Measurements from ENCODE around the gene FLT1. TPM values are rescaled to one million over a fixed set of nuclear protein-coding genes. Genes with fewer than 3 reads are reported as not detected.
A peak's percentile ranks its signal among the peaks of the same experiment; 100 is the strongest.

The FLT1 gene
- polyA plus RNA-seq, 3 donors from 2014 or later = not detected

- H3K4me1 Mint-ChIP-seq = peaks cover 0 to 2% of the 10 kb centered on the region in 2 donors
- no peak for DNase-seq
- H3K27ac Mint-ChIP-seq = no peak overlapping the region
- no peak overlapping the region for H3K4me3 Mint-ChIP-seq
- no peaks in the 10 kb centered on the region for H3K36me3 Mint-ChIP-seq
- H3K9me3 Mint-ChIP-seq = no peaks in the 10 kb centered on the region
- no peaks in the 10 kb centered on the region for H3K27me3 Mint-ChIP-seq (ENCODE audit: low read depth in 3 of 3)
These were observed 173.9 kb downstream of the FLT1 start for GRCh38 chr13:28320884-28321574.

DNA sequence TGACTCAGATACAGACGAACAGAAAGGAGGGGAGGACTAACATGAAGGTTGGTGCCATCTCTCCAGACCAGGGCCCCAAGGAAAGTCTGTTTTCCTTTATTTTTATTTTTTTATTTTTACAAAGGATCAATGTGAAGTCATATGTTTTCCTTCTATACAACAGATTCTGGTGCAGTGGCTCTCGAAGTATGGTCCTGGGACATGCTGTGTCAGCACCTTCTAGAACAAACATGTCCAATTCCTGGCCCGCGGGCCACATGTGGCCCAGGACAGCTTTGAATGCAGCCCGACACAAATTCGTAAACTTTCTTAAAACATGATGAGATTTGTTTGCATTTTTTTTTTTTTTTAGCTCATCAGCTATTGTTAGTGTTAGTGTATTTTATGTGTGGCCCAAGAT lies 174.7 kb downstream of the FLT1 start:
- no peaks in the 10 kb centered on the region for H3K36me3 Mint-ChIP-seq
- no peaks in the 10 kb centered on the region for H3K9me3 Mint-ChIP-seq
- H3K27me3 Mint-ChIP-seq (ENCODE audit: low read depth in 3 of 3) = no peaks in the 10 kb centered on the region
- H3K27ac Mint-ChIP-seq = no peak overlapping the region
- H3K4me3 Mint-ChIP-seq = no peak overlapping the region
- H3K4me1 Mint-ChIP-seq = peaks cover 0 to 2% of the 10 kb centered on the region in 2 donors
- DNase-seq = no peak

GRCh38 chr13:28319528-28319927 lies 175.4 kb downstream of the FLT1 start:
- no peaks in the 10 kb centered on the region for H3K27me3 Mint-ChIP-seq (ENCODE audit: low read depth in 3 of 3)
- H3K36me3 Mint-ChIP-seq = no peaks in the 10 kb centered on the region
- H3K27ac Mint-ChIP-seq = no peak overlapping the region
- DNase-seq = no peak
- no peaks in the 10 kb centered on the region for H3K9me3 Mint-ChIP-seq
- H3K4me1 Mint-ChIP-seq = peaks cover 0 to 2% of the 10 kb centered on the region in 2 donors
- no peak overlapping the region for H3K4me3 Mint-ChIP-seq

DNA sequence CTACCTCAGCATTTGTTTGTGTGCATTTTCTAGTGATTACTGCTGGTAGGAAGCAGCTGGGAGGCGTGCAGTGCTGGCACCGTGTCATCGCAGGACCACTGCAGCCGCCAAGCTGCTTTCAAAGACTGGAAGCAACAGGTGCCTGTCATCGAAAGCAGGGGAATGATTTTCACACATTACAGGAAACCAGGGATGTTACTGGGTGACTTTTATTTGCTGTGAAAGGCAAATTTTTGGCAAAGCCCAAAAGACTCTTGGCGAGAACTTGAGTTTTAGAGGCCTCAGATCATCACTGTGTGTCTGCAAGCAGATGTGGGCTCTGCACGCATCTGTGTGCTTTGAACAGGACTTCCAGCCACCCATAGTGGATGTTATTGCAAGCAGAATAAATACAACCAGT lies 176.4 kb downstream of the FLT1 start:
- Mint-ChIP-seq H3K27ac (no peak overlapping the region), H3K36me3 (no peaks in the 10 kb centered on the region), H3K4me3 (no peak overlapping the region), H3K4me1 (peaks cover 0 to 2% of the 10 kb centered on the region in 2 donors), H3K27me3 (ENCODE audit: low read depth in 3 of 3) (no peaks in the 10 kb centered on the region), H3K9me3 (no peaks in the 10 kb centered on the region)
- DNase-seq = no peak

- Mint-ChIP-seq H3K9me3 (no peaks in the 10 kb centered on the region), H3K27ac (no peak overlapping the region), H3K4me1 (peaks cover 0 to 2% of the 10 kb centered on the region in 2 donors), H3K4me3 (no peak overlapping the region), H3K27me3 (ENCODE audit: low read depth in 3 of 3) (no peaks in the 10 kb centered on the region), H3K36me3 (no peaks in the 10 kb centered on the region)
- DNase-seq = no peak
These were observed 178.1 kb downstream of the FLT1 start for GRCh38 chr13:28316836-28317235.

- H3K27ac Mint-ChIP-seq = peak overlapping the region in 1 of 6 donors; percentile 17
- no peak for DNase-seq
- H3K36me3 Mint-ChIP-seq = no peaks in the 10 kb centered on the region
- H3K27me3 Mint-ChIP-seq (ENCODE audit: low read depth in 3 of 3) = no peaks in the 10 kb centered on the region
- no peak overlapping the region for H3K4me3 Mint-ChIP-seq
- H3K4me1 Mint-ChIP-seq = peaks cover 0 to 2% of the 10 kb centered on the region in 2 donors
- no peaks in the 10 kb centered on the region for H3K9me3 Mint-ChIP-seq
These were observed 178.8 kb downstream of the FLT1 start for GRCh38 chr13:28316129-28316528.

GRCh38 chr13:28314879-28315278 lies 180.0 kb downstream of the FLT1 start:
- Mint-ChIP-seq H3K27ac (no peak overlapping the region), H3K36me3 (no peaks in the 10 kb centered on the region), H3K4me3 (no peak overlapping the region), H3K27me3 (ENCODE audit: low read depth in 3 of 3) (no peaks in the 10 kb centered on the region), H3K4me1 (peaks cover 0 to 2% of the 10 kb centered on the region in 2 donors), H3K9me3 (no peaks in the 10 kb centered on the region)
- no peak for DNase-seq

DNA sequence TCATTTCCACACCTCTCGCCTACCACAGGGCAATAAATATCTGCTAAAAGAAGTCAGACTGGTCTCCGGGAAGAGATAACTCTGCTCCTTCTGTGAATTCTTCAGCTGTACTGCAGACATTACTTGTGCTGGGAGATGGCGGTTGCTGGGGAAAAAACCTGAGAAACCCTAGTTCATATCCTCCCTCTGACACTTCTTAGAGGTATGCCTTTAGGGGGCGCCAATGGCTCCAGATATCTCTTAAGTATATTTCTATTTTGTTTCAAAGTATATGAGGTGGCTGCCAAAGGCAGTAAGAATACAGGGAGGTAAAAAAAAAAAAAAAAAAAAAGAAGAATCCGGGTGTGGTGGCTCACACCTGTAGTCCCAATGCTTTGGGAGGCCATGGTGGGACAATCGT lies 181.3 kb downstream of the FLT1 start:
- Mint-ChIP-seq H3K36me3 (no peaks in the 10 kb centered on the region), H3K9me3 (no peaks in the 10 kb centered on the region), H3K4me1 (peaks cover 0 to 2% of the 10 kb centered on the region in 2 donors), H3K4me3 (no peak overlapping the region), H3K27me3 (ENCODE audit: low read depth in 3 of 3) (peaks cover 0 to 5% (median 2%) of the 10 kb centered on the region in 3 donors), H3K27ac (no peak overlapping the region)
- DNase-seq = no peak

- no peak for DNase-seq
- Mint-ChIP-seq H3K4me3 (no peak overlapping the region), H3K36me3 (no peaks in the 10 kb centered on the region), H3K27me3 (ENCODE audit: low read depth in 3 of 3) (peaks cover 2 to 10% (median 10%) of the 10 kb centered on the region in 3 donors), H3K4me1 (peaks cover 0 to 15% of the 10 kb centered on the region in 2 donors), H3K9me3 (no peaks in the 10 kb centered on the region), H3K27ac (no peak overlapping the region)
These were observed 188.6 kb downstream of the FLT1 start for GRCh38 chr13:28306325-28306724.

- DNase-seq = no peak
- Mint-ChIP-seq H3K36me3 (peaks cover 0 to 3% (median 0%) of the 10 kb centered on the region in 3 donors), H3K4me3 (no peak overlapping the region), H3K27ac (no peak overlapping the region), H3K9me3 (no peaks in the 10 kb centered on the region), H3K4me1 (peaks cover 0 to 15% of the 10 kb centered on the region in 2 donors), H3K27me3 (ENCODE audit: low read depth in 3 of 3) (peaks cover 4 to 7% (median 7%) of the 10 kb centered on the region in 3 donors)
These were observed 193.1 kb downstream of the FLT1 start for GRCh38 chr13:28301839-28302238.

- peaks cover 6 to 9% (median 7%) of the 10 kb centered on the region in 3 donors for H3K36me3 Mint-ChIP-seq
- H3K27ac Mint-ChIP-seq = no peak overlapping the region
- no peak overlapping the region for H3K4me3 Mint-ChIP-seq
- no peak for DNase-seq
- H3K27me3 Mint-ChIP-seq (ENCODE audit: low read depth in 3 of 3) = peaks cover 0 to 2% (median 2%) of the 10 kb centered on the region in 3 donors
- peaks cover 0 to 19% of the 10 kb centered on the region in 2 donors for H3K4me1 Mint-ChIP-seq
- H3K9me3 Mint-ChIP-seq = no peaks in the 10 kb centered on the region
These were observed 195.0 kb downstream of the FLT1 start for GRCh38 chr13:28299916-28300315.

- Mint-ChIP-seq H3K4me3 (no peak overlapping the region), H3K9me3 (no peaks in the 10 kb centered on the region), H3K27ac (peak overlapping the region in 1 of 6 donors; percentile 20), H3K27me3 (ENCODE audit: low read depth in 3 of 3) (peaks cover 0 to 5% (median 2%) of the 10 kb centered on the region in 3 donors), H3K4me1 (peaks cover 0 to 15% of the 10 kb centered on the region in 2 donors), H3K36me3 (peaks cover 7 to 25% (median 20%) of the 10 kb centered on the region in 3 donors)
- DNase-seq = no peak
These were observed 197.6 kb downstream of the FLT1 start for GRCh38 chr13:28297341-28297740.

- Mint-ChIP-seq H3K27ac (peak overlapping the region in 1 of 6 donors; percentile 17), H3K4me3 (no peak overlapping the region), H3K27me3 (ENCODE audit: low read depth in 3 of 3) (peaks cover 0 to 2% (median 0%) of the 10 kb centered on the region in 3 donors), H3K9me3 (no peaks in the 10 kb centered on the region), H3K36me3 (peaks cover 18 to 36% (median 27%) of the 10 kb centered on the region in 3 donors), H3K4me1 (peaks cover 0 to 6% of the 10 kb centered on the region in 2 donors)
- no peak for DNase-seq
These were observed 208.7 kb downstream of the FLT1 start for GRCh38 chr13:28286263-28286662.

DNA sequence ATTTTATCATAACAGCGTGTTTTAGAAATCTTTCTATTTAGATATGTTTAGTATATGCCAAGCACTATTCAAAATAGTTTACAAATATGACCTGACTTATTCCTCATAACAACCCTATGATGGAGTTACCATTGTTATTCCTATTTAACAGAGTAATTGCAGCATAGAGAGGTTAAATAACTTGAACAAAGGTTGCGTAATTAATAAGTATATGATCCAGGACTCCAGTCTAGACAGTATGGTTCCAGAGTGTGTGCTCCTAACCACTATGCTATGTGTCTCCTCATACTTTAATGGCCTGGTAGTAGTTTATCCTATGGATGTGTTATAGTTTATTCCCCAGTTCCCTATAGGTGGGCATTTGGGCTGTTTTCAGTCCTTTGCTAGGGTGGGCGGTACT lies 211.3 kb downstream of the FLT1 start:
- Mint-ChIP-seq H3K4me3 (no peak overlapping the region), H3K27me3 (ENCODE audit: low read depth in 3 of 3) (peaks cover 0 to 2% (median 0%) of the 10 kb centered on the region in 3 donors), H3K27ac (no peak overlapping the region), H3K4me1 (peaks cover 0 to 6% of the 10 kb centered on the region in 2 donors), H3K9me3 (no peaks in the 10 kb centered on the region), H3K36me3 (peaks cover 17 to 42% (median 34%) of the 10 kb centered on the region in 3 donors)
- no peak for DNase-seq

DNA sequence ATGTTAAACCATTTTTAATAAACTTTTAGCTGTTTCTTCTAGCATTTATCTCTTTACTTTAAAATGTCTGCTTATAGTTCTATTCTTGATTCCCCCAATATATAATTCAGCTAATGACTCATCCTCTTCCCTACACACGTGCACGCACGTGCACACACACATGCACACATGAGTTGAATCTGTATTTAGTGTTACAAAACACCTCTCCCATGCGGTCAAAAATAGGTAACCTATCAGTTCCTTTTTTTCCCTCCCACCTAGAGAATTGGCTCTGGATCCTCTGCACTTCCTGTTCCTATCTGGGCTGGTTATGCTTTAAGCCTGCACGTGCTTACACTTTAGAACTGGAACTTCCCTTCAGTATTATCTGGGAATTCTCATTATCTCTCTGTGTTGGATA lies 212.5 kb downstream of the FLT1 start:
- no peaks in the 10 kb centered on the region for H3K9me3 Mint-ChIP-seq
- no peak overlapping the region for H3K4me3 Mint-ChIP-seq
- peaks cover 0 to 2% (median 0%) of the 10 kb centered on the region in 3 donors for H3K27me3 Mint-ChIP-seq (ENCODE audit: low read depth in 3 of 3)
- DNase-seq = no peak
- H3K36me3 Mint-ChIP-seq = peaks cover 17 to 35% (median 27%) of the 10 kb centered on the region in 3 donors
- H3K4me1 Mint-ChIP-seq = peaks cover 0 to 6% of the 10 kb centered on the region in 2 donors
- peak overlapping the region in 1 of 6 donors; percentile 65 for H3K27ac Mint-ChIP-seq

Measured in immature natural killer cell (primary cell).